ENCODE measurements around the gene GLB1L2. TPM values are rescaled to one million over a fixed set of nuclear protein-coding genes. Genes with fewer than 3 reads are reported as not detected.

GLB1L2 gene
- total RNA-seq, 2 donors from 2014 or later = 2.8 to 4.0 TPM

DNA sequence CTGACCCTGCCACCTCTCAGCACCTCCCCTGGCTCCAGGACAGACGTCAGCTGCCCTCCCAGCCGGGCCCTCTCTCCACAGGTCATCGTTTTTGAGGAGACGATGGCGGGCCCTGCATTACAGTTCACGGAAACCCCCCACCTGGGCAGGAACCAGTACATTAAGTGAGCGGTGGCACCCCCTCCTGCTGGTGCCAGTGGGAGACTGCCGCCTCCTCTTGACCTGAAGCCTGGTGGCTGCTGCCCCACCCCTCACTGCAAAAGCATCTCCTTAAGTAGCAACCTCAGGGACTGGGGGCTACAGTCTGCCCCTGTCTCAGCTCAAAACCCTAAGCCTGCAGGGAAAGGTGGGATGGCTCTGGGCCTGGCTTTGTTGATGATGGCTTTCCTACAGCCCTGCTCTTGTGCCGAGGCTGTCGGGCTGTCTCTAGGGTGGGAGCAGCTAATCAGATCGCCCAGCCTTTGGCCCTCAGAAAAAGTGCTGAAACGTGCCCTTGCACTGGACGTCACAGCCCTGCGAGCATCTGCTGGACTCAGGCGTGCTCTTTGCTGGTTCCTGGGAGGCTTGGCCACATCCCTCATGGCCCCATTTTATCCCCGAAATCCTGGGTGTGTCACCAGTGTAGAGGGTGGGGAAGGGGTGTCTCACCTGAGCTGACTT, 43.2 kb downstream of the GLB1L2 start:
- intact Hi-C loops (cut with DNase I) = no loop called here
- DNase-seq (ENCODE audit: low spot score) = peak; percentile 63

DNA sequence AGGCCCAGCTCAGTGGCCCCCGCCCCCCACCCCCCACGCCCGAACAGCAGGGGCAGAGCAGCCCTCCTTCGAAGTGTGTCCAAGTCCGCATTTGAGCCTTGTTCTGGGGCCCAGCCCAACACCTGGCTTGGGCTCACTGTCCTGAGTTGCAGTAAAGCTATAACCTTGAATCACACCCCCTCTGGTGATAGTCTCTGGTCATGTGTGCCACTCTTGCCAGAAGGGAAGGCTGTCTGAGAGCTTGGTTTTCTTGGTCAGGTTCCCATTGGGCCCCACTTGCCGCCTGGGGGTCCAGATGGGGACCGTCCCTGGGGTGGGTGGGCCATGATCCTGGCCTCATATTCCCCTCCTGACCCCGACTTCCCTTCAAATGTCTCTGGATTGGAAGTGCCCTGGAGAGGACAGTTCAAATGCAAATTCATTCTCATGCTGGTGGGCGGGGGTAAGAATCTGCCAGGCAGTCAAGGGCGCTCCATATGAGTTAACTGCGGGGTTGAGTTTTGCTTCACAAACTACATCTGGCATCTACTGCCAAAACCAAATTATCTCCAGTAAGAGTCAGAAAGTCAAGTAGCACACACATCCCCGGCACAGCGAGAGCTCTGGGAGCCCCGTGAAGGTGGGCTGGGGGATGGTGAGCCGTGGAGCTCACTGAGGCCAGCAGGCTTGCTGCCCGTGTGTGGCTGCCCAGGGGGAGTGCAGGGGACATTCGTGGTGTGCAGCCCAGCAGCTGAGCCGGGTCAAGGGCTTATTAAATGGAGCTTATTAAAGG, 44.5 kb downstream of the GLB1L2 start:
- peak; percentile 25 for DNase-seq (ENCODE audit: low spot score)
- intact Hi-C loops (cut with DNase I) = no loop called here

GRCh38 chr11:134377876-134378275, 46.1 kb downstream of the GLB1L2 start:
- no peak for DNase-seq (ENCODE audit: low spot score)
- intact Hi-C loops (cut with DNase I) = no loop called here

- intact Hi-C loops (cut with DNase I) = no loop called here
- no peak for DNase-seq (ENCODE audit: low spot score)
These were observed 47.5 kb downstream of the GLB1L2 start for GRCh38 chr11:134379241-134379640.

DNA sequence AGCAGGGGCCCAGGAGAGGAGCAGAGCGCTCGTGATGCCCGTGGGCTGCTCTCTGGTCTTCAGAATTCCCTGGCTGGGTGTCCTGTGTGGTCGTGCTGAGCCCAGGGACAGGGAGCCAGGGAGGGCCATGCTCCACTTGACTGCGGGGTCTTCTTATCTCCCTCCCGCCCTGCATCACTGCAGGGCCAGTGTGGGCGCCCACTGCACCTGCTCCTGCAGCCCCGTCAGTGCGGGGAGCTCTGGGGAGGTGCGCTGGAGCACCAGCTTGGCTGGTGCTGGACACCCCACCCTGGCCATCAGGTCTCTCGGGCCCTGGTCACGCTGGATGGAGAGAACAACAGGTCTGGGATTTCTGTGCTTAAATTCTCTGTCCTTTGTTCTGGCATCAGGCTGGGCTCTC, 48.4 kb downstream of the GLB1L2 start:
- intact Hi-C loops (cut with DNase I) = no loop called here
- no peak for DNase-seq (ENCODE audit: low spot score)

DNA sequence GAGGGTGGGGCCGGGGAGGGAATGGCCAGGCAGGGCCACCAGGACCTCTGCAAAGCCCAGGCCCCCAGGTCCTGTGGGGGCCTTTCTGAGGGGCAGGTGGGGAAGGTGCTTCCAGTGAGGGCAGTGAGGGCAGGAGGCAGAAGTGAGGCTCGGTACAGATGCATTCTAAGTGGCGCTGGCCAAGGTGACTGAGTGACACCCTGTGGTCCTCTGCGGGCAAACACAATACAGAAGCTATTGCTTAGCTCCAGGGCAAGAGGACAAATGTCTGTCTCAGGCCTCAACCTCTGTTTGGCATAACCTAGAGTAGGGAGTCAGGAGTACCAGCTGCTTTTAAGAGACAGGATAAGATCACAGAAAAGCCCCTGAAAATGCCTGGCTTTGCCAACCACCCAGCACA, 49.0 kb downstream of the GLB1L2 start:
- intact Hi-C loops (cut with DNase I) = no loop called here
- DNase-seq (ENCODE audit: low spot score) = no peak

GRCh38 chr11:134382257-134382656, 50.5 kb downstream of the GLB1L2 start:
- intact Hi-C loops (cut with DNase I) = no loop called here
- no peak for DNase-seq (ENCODE audit: low spot score)

GRCh38 chr11:134382830-134383229, 51.0 kb downstream of the GLB1L2 start:
- intact Hi-C loops (cut with DNase I) = no loop called here
- no peak for DNase-seq (ENCODE audit: low spot score)

GRCh38 chr11:134383576-134384221, 51.9 kb downstream of the GLB1L2 start:
- intact Hi-C loops (cut with DNase I) = no loop called here
- no peak for DNase-seq (ENCODE audit: low spot score)

- intact Hi-C loops (cut with DNase I) = no loop called here
- no peak for DNase-seq (ENCODE audit: low spot score)
These were observed 52.6 kb downstream of the GLB1L2 start for GRCh38 chr11:134384406-134384805.

GRCh38 chr11:134385171-134385570, 53.4 kb downstream of the GLB1L2 start:
- DNase-seq (ENCODE audit: low spot score) = no peak
- intact Hi-C loops (cut with DNase I) = no loop called here

DNA sequence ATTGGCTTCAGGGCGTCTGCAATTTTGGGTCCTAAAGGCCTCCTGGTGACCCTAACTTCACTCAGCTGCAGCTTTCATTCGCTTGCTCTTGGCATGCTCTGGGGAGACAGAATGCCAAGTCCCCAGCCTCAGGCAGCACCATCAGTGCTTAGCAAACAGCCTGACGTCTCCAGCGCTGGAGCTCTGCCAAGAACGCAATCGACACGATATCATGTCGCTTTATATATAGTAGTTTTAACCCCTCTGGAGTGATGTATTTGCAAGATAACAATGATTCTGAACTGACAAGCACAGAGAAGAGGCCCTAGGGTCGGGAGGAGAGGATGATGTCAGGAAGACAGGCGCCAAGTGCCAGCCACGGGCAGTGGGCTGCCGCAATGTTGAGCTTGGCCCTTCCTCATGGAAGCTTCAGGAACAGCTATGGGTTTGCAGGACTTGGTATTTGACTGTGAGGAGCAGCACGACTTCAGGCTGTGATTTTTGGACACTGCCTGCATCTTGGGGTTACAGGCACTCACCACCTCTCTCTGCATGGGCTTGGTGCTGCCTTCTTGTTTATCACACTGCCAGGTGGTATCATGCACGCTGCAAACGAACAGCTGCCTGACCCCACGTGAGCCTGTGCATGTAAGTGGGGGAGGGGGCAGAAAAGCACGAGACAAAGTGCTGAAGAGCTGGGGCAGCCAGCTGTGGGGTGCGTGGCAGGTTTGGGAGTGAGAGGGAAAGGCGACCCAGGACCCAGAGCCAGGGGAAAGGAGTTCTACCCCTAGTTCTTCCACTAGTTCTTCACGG, 54.2 kb downstream of the GLB1L2 start:
- intact Hi-C loops (cut with DNase I) = no loop called here
- no peak for DNase-seq (ENCODE audit: low spot score)

DNA sequence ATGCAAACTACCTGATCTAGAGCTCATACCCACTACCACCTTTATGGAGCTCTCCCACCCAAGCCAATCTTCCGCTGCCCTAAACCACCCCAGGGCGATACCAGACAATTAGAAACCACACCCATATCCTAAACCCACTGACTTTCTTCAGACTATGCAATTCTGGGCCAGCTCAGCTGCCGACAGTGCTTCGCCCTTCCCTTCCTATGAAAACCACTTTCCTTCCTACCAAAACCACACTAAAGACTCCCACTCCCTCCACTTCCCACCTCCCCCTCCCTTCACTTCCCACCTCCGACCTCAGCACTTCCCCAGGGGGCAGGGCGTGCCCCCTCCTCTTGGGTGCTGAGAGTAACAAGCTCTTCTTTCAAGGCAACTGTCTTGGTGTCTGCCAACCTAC, 55.2 kb downstream of the GLB1L2 start:
- DNase-seq (ENCODE audit: low spot score) = no peak
- intact Hi-C loops (cut with DNase I) = no loop called here

DNA sequence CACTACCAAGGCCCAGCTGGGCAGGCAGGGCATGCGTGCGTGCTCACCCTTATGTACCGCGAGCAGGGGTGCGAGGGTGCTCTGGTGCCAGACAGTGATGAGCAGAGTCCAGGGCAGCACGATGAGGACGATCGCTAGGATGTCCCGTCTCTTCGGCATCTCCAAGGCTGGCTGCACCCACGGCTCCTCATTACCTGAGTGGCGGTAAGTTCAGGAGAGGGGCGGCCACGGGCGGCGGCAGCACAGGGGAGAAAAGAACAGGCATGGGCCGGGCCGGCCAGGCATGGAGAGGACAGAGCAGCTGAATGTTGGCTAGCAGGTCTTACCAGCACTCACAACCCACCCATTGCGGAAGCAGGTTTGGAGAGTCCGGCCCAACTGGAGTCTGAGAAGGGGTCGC, 55.7 kb downstream of the GLB1L2 start:
- no peak for DNase-seq (ENCODE audit: low spot score)
- intact Hi-C loops (cut with DNase I) = no loop called here

DNA sequence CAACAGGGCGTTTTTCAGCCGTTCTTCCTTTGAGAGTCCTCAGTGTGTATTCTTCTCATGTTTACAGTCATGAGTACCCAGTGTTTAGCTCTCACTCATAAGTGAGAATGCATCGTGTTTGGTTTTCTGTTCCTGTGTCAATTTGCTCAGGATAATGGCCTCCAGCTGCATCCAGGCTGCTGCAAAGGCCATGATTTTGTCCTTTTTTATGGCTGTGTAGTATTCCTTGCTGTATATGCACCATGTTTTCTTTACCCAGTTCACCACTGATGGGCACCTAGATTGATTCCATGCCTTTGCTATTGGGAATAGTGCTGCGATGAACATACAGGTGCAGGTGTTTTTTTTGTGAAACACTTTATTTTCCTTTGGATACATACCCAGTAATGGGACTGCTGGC, 56.8 kb downstream of the GLB1L2 start:
- DNase-seq (ENCODE audit: low spot score) = no peak

DNA sequence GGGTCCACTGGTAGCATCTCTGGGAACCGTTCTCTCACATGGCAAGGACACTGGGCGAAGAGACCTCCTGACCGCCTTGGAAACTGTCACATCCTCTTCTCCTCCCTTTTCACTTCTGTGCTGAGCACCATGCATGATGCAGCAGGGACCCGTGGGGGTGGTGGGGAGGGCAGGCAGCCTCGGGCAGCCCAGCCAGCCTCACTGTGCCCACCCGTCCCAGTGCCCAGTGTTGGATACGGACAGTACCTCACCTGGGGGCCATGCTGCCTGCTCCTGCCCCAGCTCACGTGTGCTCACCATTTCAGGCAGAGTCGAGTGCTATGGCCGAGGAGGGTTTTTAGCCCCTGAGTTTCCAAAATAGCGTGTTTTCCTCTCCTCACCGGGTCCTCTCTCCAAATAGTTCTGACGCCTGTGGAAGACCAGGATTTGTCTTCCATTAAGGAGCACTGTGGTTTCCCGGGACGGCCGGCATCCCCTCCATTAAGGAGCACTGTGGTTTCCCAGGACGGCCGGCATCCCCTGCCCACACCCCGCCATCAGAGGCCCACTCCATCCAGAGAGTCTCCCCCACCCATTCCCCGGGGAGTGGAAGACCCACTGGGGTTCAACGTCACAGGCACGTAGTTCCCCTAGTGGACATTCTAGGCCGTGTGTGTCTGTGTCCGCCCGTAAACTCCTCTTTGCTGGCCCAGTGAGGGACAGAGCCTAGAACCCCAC, 57.8 kb downstream of the GLB1L2 start:
- intact Hi-C loops (cut with DNase I) = no loop called here

More for the DNA sequence above, 56.8 kb downstream of the GLB1L2 start:
- intact Hi-C loops (cut with DNase I) = no loop called here

GRCh38 chr11:134390706-134391569, 59.1 kb downstream of the GLB1L2 start:
- intact Hi-C loops (cut with DNase I) = no loop called here
- no peak for DNase-seq (ENCODE audit: low spot score)

More for the DNA sequence above, 57.8 kb downstream of the GLB1L2 start:
- no peak for DNase-seq (ENCODE audit: low spot score)

DNA sequence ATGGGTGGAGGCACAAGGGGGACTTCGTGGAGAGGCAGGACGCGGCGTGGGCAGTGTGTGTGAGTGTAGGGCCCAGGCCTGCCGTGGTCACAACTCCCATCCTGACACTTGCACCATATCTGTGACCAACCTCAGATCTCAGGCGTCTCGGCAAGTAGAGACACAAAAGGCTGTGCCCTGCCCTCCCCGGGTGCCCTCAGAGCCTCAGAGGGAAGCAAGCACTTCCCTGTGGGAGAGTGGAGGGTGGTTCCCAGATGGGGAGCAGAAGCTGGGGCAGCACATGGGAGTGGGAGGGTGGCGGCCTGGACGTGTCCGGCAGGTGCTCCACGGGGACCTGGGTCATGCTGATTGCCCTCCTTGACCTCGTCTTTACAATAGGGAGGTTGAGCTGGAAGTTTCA, 59.9 kb downstream of the GLB1L2 start:
- intact Hi-C loops (cut with DNase I) = no loop called here
- no peak for DNase-seq (ENCODE audit: low spot score)

Data from posterior vena cava (tissue), 2 donors.